AG08395 (cell line): ENCODE measurements around the gene FNBP1.
"Not testable (repeated sequence)": the region's sequence is repeated elsewhere in the genome, so short reads cannot be mapped to it uniquely, and the experiment has no call there.

Experiments
- DNase-seq: peaks from one replicate; pipeline ENCODE4 v3.0.0; 2012; ENCODE audit warnings: mixed read lengths, low spot score

The FNBP1 gene

GRCh38 chr9:130021842-130022241, 21.1 kb downstream of the FNBP1 start:
- not testable (repeated sequence) for DNase-seq

GRCh38 chr9:130021123-130021522, 21.9 kb downstream of the FNBP1 start:
- no peak for DNase-seq

GRCh38 chr9:130020618-130021017, 22.4 kb downstream of the FNBP1 start:
- no peak for DNase-seq

DNA sequence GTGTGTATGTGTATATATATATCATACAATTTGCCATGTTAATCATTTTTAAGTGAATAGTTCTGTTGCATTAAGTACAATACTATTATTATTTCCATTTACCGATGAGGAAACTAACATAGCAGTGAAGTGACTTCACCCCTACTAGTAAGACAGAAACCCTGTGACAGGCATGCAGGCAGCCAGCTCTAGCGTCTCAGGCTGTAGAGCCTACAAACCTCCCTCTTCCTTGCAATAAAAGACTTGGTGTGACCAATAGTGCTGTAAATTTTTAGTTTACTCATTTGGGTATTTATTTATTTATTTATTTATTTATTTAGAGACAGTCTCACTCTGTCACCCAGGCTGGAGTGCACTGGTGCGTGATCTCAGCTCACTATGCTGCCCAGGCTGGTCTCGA, 24.7 kb downstream of the FNBP1 start:
- DNase-seq: no peak

- DNase-seq: not testable (repeated sequence)
These were observed 25.5 kb downstream of the FNBP1 start for GRCh38 chr9:130017510-130017909.

DNA sequence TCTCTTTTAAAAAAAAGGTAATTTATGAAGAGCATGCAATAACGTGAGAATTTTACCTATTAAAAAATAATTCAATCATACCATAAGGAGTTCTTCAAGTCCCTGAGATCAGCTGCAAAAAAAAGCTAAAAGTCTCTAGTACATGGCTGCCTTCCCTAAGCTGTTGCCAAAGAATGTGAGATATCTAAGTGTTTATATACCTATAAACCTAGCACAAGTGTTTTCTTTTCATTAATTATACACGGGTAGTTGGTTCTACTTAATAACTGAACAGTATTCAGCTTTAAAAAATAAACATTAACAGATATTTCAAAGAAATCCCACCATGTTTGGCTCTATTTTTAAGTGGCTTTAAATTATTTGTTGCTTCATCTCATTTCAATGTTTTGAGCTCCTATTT, 25.9 kb downstream of the FNBP1 start:
- DNase-seq: no peak

- no peak for DNase-seq
These were observed 27.5 kb downstream of the FNBP1 start for GRCh38 chr9:130015353-130016019.

DNA sequence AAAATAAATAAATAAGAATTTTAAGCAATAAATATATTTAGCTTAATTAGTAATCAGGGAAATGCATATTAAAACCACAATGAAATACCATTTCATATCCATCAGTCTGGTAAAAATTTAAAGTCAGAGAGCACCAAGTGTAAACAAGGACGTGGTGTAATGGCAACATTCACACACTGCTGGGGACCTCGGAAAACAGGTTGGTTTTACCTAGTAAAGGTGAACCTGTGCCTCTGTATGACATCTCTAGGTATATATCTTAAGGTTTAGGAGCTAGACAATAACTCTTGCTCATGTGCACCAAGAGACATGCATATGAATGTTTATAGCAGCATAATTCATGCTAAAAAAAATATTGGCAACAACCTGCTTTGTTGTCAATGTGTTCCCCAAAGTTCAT, 29.7 kb downstream of the FNBP1 start:
- no peak for DNase-seq

DNA sequence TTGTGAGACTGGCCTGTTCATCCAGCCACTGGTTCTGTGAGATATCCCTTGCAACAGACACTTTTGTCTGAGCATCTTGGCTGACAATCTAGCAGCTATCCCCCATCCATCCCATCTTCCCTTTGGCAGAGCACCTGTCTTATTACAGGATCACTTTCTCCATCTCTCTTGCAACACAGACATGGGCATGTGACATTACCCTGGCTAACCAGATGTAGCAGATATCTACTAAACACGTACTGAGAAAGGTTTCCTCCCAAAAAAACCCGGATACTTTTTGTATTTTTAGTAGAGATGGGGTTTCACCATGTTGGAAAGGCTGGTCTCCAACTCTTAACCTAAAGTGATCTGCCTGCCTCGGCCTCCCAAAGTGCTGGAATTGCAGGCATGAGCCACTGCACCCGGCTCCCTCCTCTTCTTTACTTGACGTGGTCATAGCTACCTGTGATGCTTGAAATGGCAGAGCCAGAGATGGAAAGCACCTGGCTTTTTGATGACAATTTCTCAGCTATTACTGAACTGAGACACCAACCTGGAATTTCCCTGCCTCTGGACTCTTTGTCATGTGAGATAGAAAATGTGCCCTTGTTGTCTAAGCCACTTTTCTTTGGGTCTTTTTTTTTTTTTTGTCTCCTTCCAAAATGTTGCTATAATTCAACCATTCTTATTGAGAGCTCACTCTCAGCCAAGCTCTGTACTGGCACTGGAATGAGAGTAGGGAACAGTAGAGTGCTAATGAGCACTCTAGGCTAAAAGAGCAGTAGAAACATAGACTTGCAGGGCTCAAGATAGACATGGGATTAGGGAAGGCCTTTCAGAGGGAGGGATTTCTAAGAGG, 32.6 kb downstream of the FNBP1 start:
- no peak for DNase-seq

GRCh38 chr9:130009546-130009945, 33.4 kb downstream of the FNBP1 start:
- DNase-seq: not testable (repeated sequence)

GRCh38 chr9:130008538-130008937, 34.5 kb downstream of the FNBP1 start:
- DNase-seq: no peak

GRCh38 chr9:130006952-130007351, 36.0 kb downstream of the FNBP1 start:
- not testable (repeated sequence) for DNase-seq

DNA sequence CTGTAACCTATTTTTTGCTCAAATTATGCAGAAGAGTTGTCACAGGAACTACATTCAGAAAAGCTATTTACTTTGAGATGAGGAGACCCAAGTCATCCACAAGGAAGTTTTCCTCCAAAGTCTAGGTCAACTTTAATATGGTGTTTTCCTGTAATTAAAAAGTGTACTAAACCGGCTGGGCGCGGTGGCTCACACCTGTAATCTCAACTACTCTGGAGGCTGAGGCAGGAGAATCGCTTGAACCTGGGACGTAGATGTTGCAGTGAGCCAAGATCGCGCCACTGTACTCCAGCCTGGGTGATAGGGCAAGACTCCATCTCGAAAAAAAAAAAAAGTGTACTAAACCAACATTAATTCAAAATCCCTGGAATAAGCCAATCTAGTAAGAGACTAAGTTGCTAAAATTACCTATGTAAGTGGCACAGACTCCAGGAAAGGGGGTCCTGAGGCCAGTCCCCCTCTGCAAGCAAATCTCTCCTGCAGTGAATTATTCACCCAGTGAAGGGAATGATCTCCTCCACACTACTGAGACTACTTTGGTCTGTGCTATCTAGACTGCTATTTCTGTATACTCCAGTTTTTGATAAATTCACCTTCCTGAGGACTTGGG, 38.9 kb downstream of the FNBP1 start:
- no peak for DNase-seq

DNA sequence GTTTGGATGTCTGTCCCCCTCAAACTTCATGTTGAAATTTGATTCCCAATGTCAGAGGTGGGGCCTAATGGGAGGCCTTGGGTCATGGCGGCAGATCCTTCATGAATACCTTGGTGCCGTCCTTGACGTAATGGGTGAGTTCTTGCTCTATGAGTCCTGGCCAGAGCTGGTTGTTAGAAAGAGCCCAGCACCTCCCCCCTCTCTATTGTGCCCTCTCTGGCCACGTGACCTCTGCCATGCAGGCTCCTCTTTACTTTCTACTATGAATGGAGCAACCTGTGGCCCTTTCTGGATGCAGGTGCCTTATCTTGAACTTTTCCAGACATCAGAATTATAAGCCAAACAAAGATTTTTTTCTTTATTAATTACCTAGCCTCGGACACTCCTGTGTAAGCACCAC, 40.7 kb downstream of the FNBP1 start:
- DNase-seq: no peak

GRCh38 chr9:130001190-130001589, 41.8 kb downstream of the FNBP1 start:
- no peak for DNase-seq

DNA sequence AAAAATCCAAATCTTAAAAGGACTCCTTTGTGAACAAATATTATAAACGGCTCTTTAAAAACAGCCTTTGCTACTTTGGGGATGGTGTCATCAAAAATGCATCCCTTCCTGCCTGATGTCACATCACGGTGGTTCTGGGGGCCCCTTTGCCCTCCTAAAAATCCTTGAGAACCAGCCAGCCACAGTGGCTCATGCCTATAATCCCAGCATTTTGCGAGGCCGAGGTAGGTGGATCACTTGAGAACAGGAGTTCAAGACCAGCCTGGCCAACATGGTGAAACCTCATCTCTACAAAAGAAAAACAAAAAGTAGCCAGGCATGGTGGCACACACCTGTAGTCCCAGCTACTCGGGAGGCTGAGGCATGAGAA, 43.9 kb downstream of the FNBP1 start:
- peak; percentile 31 for DNase-seq

GRCh38 chr9:129998491-129999140, 44.4 kb downstream of the FNBP1 start:
- no peak for DNase-seq

DNA sequence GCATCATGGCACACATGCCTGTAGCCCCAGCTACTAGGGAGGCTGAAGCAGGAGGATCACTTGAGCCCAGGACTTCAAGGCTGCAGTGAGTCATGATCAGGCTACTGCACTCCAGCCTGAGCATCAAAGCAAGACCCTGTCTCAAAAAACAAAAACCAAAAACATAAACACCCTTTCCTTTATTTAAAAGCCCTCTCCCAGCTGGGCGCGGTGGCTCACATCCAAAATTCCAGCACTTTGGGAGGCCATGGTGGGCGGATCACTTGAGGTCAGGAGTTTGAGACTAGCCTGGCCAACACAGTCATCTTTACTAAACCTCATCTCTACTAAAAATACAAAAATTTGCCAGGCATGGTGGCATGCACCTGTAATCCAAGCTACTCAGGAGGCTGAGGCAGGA, 45.3 kb downstream of the FNBP1 start:
- not testable (repeated sequence) for DNase-seq

DNA sequence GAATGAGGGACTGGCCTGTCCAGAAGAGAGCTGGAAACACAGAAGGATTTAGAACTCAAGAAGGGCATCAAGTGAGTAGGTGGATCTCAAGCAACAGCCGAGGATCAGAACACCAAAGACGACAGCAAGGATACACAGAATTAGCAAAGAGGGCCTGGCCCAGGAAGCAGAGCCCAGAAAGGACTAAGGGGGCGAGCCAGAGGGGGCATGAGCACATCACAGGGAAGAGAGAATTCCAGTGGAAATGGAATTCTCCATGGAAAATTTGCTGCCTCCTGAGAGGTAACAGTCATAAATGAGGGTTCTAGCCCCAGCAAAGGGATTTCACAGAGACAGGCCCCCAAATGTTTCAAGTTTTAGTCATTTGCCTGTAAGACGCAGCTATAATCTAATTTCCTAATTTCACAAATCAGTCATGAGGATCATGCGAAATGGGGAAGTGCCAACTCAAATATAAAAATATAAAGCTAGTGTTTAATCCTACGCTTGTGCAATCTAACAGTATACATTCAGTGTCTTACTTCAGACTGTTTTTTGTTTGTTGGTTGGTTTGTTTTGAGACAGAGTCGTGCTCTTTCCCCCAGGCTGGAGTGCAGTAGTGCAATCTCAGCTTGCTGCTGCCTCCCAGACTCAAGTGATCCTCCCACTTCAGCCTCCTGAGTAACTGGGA, 46.7 kb downstream of the FNBP1 start:
- no peak for DNase-seq

DNA sequence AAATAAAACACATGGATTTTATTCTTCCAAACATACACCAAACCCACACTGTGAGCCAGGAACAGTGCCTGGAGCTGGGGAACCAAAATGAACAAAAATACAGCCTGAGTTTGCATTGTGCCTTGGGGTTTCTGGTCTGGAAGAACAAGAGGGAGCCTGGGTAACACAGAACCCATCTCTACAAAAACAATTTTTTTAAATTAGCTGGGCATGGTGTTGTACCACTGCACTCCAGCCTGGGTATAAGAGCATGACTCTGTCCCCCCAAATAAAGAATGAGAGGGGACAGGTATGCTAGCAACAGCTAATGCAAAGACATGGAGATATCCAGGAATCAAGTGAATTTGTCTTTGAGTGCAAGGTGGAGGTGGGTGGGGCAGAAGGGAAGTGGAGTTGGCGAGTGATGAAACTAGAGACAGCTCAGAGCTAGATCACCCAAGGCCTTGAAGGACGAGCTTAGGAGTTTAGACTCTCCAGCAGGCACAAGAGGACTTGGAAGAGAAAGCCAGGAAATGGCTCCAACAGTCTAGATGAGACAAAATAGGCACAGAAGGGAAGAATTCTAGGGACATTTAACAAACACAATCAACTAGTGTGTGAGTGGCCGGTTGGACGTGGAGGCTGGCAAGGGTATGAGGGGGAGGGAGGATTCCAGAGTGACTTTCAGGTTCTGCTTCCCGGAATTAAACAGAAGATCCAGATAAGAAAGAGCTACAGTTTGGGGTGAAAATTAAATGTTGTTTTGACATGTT, 47.4 kb downstream of the FNBP1 start:
- peak; percentile 30 for DNase-seq

DNA sequence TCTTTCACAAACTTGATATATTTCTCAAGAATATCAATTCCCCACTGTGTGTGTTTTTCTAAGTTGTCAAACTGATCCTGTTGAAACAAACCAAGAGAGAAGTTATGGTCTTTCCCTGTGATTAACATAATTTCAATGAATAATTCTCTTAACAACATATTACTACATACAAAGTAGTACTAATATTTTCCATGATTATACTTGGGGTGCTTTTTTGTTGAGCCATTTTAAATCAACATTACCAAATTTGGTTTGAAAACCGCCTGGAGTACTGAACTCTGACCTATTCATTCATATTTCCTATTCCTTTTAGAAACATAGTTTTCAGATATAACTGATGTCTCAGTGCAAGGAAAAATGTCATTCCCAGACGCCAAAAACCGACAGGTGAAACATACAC, 48.1 kb downstream of the FNBP1 start:
- DNase-seq: no peak
